Mesenchymal stem cell (in vitro differentiated cells and primary cell): ENCODE measurements around the gene PMF1.

Experiments
- DNase-seq: peaks from one replicate; pipeline ENCODE4 v3.0.0-alpha.2; 2013
- H2AFZ ChIP-seq: one replicate; pipeline ENCODE4 v1.6.1; 2013; ENCODE audit warnings: low read depth, mild to moderate bottlenecking, control low read depth, inconsistent platforms, low read length, moderate library complexity
- H2AK5ac ChIP-seq: 2 replicates; pipeline ENCODE4 v1.6.1; 2013; ENCODE audit warnings: low read length, moderate library complexity, mild to moderate bottlenecking, inconsistent platforms; ENCODE audit not compliant: severe bottlenecking
- H2BK120ac ChIP-seq: one replicate; pipeline ENCODE4 v1.6.1; 2013; ENCODE audit warnings: low read depth, mild to moderate bottlenecking, inconsistent platforms, low read length, moderate library complexity
- H2BK12ac ChIP-seq, 2 experiments: one replicate each; pipeline ENCODE4 v1.6.1; 2013; ENCODE audit warnings: inconsistent platforms in 2 of 2, low read length in 2 of 2, mild to moderate bottlenecking in 2 of 2, moderate library complexity in 2 of 2, control low read depth in 1 of 2
- H2BK15ac ChIP-seq: one replicate; pipeline ENCODE4 v1.6.1; 2013; ENCODE audit warnings: mild to moderate bottlenecking, low read depth, inconsistent platforms; ENCODE audit not compliant: poor library complexity, severe bottlenecking
- H2BK5ac ChIP-seq: 2 replicates; pipeline ENCODE4 v1.6.1; 2013; ENCODE audit warnings: low read depth, mild to moderate bottlenecking, low read length, control low read depth, inconsistent platforms; ENCODE audit not compliant: poor library complexity, severe bottlenecking
- H3K14ac ChIP-seq, 2 experiments: one replicate each; pipeline ENCODE4 v1.6.1; 2013; ENCODE audit warnings: inconsistent platforms in 2 of 2, low read length in 2 of 2, control low read depth in 1 of 2, mild to moderate bottlenecking in 1 of 2, moderate library complexity in 1 of 2
- H3K18ac ChIP-seq, 2 experiments: one replicate each; pipeline ENCODE4 v1.6.1; 2013; ENCODE audit warnings: inconsistent platforms in 2 of 2, low read length in 2 of 2, control low read depth in 1 of 2, low read depth in 1 of 2, mild to moderate bottlenecking in 1 of 2
- H3K23ac ChIP-seq, 2 experiments: one replicate each; pipeline ENCODE4 v1.6.1; 2013; ENCODE audit warnings: inconsistent platforms in 2 of 2, low read length in 2 of 2, mild to moderate bottlenecking in 2 of 2, moderate library complexity in 2 of 2, control low read depth in 1 of 2
- H3K27ac ChIP-seq: 2 replicates; pipeline ENCODE4 v1.5.1; 2013; ENCODE audit warnings: mild to moderate bottlenecking, moderate library complexity, low read length, control low read depth, inconsistent platforms; ENCODE audit not compliant: poor library complexity, severe bottlenecking
- H3K27me3 ChIP-seq, 2 experiments: 2 replicates each; pipeline versions ENCODE4 v1.6.1 to v1.7.0; 2013; ENCODE audit warnings: low read length in 2 of 2, mild to moderate bottlenecking in 2 of 2, moderate library complexity in 2 of 2, control low read depth in 1 of 2, inconsistent platforms in 1 of 2; ENCODE audit not compliant: control insufficient read depth in 1 of 2, insufficient read depth in 1 of 2
- H3K36me3 ChIP-seq, 2 experiments: 2 replicates each; pipeline versions ENCODE4 v1.6.1 to v1.7.0; 2013; ENCODE audit warnings: low read length in 2 of 2, control low read depth in 1 of 2, inconsistent platforms in 1 of 2, low read depth in 1 of 2, mild to moderate bottlenecking in 1 of 2; ENCODE audit not compliant: insufficient read depth in 2 of 2, control insufficient read depth in 1 of 2
- H3K4ac ChIP-seq, 2 experiments: one replicate each; pipeline ENCODE4 v1.6.1; 2013; ENCODE audit warnings: inconsistent platforms in 2 of 2, low read length in 2 of 2, mild to moderate bottlenecking in 2 of 2, moderate library complexity in 2 of 2, control low read depth in 1 of 2, low read depth in 1 of 2
- H3K4me1 ChIP-seq: 2 replicates; pipeline ENCODE4 v1.6.1; 2013; ENCODE audit warnings: low read depth, low read length, control low read depth; ENCODE audit not compliant: control insufficient read depth, insufficient read depth
- H3K4me2 ChIP-seq: 2 replicates; pipeline ENCODE4 v1.6.1; 2013; ENCODE audit warnings: low read length, mild to moderate bottlenecking, inconsistent platforms; ENCODE audit not compliant: poor library complexity, severe bottlenecking
- H3K4me3 ChIP-seq, 2 experiments: 2 replicates each; pipeline versions ENCODE4 v1.5.1 to v1.7.0; 2013; ENCODE audit warnings: low read length in 2 of 2, mild to moderate bottlenecking in 2 of 2, control low read depth in 1 of 2, low read depth in 1 of 2; ENCODE audit not compliant: insufficient read depth in 1 of 2
- H3K79me1 ChIP-seq: replicated peaks from 2 replicates; pipeline ENCODE4 v1.6.1; 2013; ENCODE audit warnings: mild to moderate bottlenecking, control low read depth, low read length, inconsistent platforms; ENCODE audit not compliant: poor library complexity, severe bottlenecking
- H3K9ac ChIP-seq: 2 replicates; pipeline ENCODE4 v1.7.0; 2013; ENCODE audit warnings: mild to moderate bottlenecking, low read length, moderate library complexity
- H3K9me3 ChIP-seq: 2 replicates; pipeline ENCODE4 v1.7.0; 2013; ENCODE audit warnings: mild to moderate bottlenecking, low read length; ENCODE audit not compliant: control insufficient read depth
- H4K8ac ChIP-seq: one replicate; pipeline ENCODE4 v1.6.1; 2013; ENCODE audit warnings: inconsistent platforms, mild to moderate bottlenecking, low read length, moderate library complexity
- H4K91ac ChIP-seq: one replicate; pipeline ENCODE4 v1.6.1; 2013; ENCODE audit warnings: mild to moderate bottlenecking, low read length, inconsistent platforms
- WGBS: methylation state at CpG from one replicate; pipeline ENCODE4 v1.1.7; 2013; ENCODE audit warnings: mixed read lengths; 5-methylcytosine and 5-hydroxymethylcytosine counted together

PMF1 gene

DNA sequence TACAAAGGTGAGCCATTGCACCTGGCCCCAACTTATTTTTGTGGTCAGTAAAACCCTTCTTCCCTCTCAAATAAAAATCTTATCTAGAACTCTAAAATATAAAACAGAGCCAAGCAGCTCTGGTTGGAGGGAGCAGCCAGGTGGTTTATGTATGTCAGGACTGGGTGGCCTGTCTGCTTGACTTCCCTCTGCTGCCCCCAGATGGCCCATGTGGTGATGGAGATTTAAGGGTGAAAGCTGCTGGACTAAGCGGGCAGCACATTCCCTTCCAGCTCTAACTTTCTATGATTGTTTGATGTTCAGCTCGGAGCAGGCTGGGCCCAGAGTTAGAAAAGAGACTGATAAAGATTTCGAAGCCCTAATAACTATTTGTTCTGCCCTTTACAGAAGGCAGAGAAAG lies 47.0 kb downstream of the PMF1 start:
- Histone ChIP-seq H3K4ac (no peak overlapping the region), H3K18ac (no peak overlapping the region), H3K23ac (no peak overlapping the region), H3K14ac (no peak overlapping the region), H4K8ac (no peak overlapping the region), H3K4me3 (no peak overlapping the region), H3K36me3 (peaks cover 81 to 84% of the 10 kb centered on the region in 2 experiments), H3K4me1 (no peaks in the 10 kb centered on the region), H2AK5ac (no peak overlapping the region), H3K9me3 (no peaks in the 10 kb centered on the region), H3K9ac (no peak overlapping the region), H3K27me3 (no peaks in the 10 kb centered on the region), H2BK15ac (no peak overlapping the region), H3K27ac (no peak overlapping the region), H3K79me1 (peaks cover 32% of the 10 kb centered on the region), H2BK12ac (no peak overlapping the region), H2BK5ac (no peak overlapping the region), H2AFZ (no peak overlapping the region), H4K91ac (no peak overlapping the region), H2BK120ac (no peak overlapping the region), H3K4me2 (no peak overlapping the region)
- WGBS = 86% methylated on average over 1 of the region's 3 CpGs
- DNase-seq = peak; percentile 32

DNA sequence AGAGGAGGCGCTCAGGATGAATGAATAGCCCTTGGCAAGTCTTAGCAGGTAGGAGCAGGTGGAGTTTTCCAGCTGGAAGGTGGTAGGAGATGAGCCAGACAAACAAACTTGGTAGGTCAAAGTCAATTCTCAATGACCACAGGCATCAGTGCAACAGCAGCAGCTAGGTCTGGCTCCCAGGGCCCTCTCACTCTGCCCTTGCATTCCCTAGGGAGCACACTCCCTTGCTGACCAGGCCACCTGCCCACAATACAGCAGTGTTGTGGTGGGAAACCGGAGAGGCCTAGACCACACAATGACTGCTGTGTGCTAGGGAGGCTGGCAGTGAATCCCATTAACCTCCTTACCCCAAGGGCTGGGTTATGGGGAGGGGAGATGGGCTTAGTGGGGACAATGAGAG lies 48.1 kb downstream of the PMF1 start:
- Histone ChIP-seq H3K9ac (no peak overlapping the region), H3K14ac (no peak overlapping the region), H3K27ac (no peak overlapping the region), H2AFZ (no peak overlapping the region), H3K27me3 (no peaks in the 10 kb centered on the region), H2BK120ac (no peak overlapping the region), H4K91ac (no peak overlapping the region), H2BK5ac (no peak overlapping the region), H3K79me1 (peaks cover 37% of the 10 kb centered on the region), H3K4ac (no peak overlapping the region), H3K36me3 (peaks cover 85 to 88% of the 10 kb centered on the region in 2 experiments), H2AK5ac (no peak overlapping the region), H2BK15ac (no peak overlapping the region), H3K4me1 (no peaks in the 10 kb centered on the region), H3K4me3 (no peak overlapping the region), H4K8ac (no peak overlapping the region), H3K9me3 (no peaks in the 10 kb centered on the region), H3K4me2 (no peak overlapping the region), H2BK12ac (no peak overlapping the region), H3K18ac (no peak overlapping the region), H3K23ac (no peak overlapping the region)
- no peak for DNase-seq
- WGBS = 100% methylated on average over 2 of the region's 2 CpGs

DNA sequence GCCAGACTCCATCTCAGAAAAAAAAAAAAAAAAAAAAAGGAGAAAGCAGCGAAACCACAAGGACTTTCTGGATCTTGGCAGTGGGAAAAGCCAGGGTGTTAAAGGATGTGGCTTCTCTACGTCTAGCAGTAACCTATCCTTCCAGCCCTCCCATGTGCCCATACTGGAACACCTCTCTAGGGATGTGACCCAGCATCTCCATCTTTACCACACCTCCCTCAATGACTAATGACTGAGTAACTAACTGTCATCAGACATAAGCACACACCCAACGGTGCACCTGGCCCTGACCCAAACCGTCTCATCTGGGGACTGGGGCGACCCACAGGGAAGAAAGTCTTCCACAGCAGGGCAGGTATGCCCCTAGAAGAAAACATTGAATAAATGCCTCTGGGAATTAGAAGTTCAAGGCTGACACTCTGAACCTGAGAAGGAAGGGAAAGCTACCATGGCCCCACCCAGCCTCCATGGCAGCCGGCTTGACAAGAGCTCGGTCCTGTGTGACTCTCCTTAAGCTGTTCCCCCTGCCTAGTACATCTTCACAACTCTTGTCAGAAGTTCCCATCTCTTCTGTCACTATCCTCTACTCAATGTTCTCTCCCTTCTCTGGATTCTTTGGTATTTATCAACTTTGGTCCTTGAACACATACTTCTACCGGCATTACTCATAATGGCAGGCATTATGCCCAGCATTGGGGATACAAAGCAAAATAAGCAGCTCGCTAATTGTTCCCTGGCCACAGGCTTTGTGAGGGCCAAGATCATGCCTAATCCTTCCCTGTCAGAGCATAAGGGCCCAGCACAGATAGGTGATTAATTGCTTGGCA lies 49.9 kb downstream of the PMF1 start:
- no peak overlapping the region for H3K27ac ChIP-seq
- no peak overlapping the region for H4K91ac ChIP-seq
- no peak overlapping the region for H2AFZ ChIP-seq
- no peak for DNase-seq
- no peaks in the 10 kb centered on the region for H3K4me1 ChIP-seq
- H3K14ac ChIP-seq = no peak overlapping the region
- H3K27me3 ChIP-seq = no peaks in the 10 kb centered on the region
- no peak overlapping the region for H2BK15ac ChIP-seq
- H2BK120ac ChIP-seq = no peak overlapping the region
- H3K18ac ChIP-seq = no peak overlapping the region
- no peak overlapping the region for H3K4me2 ChIP-seq
- H2BK5ac ChIP-seq = no peak overlapping the region
- no peak overlapping the region for H2BK12ac ChIP-seq
- no peak overlapping the region for H3K4ac ChIP-seq
- WGBS = 81% methylated on average over 9 of the region's 9 CpGs
- peak overlapping the region; percentile 38 for H3K9ac ChIP-seq
- H3K9me3 ChIP-seq = no peaks in the 10 kb centered on the region
- no peak overlapping the region for H4K8ac ChIP-seq
- peaks cover 37% of the 10 kb centered on the region for H3K79me1 ChIP-seq
- no peak overlapping the region for H2AK5ac ChIP-seq
- peak overlapping the region in 1 of 2 experiments; percentile 21 for H3K4me3 ChIP-seq
- H3K23ac ChIP-seq = no peak overlapping the region
- H3K36me3 ChIP-seq = peaks cover 86 to 89% of the 10 kb centered on the region in 2 experiments

DNA sequence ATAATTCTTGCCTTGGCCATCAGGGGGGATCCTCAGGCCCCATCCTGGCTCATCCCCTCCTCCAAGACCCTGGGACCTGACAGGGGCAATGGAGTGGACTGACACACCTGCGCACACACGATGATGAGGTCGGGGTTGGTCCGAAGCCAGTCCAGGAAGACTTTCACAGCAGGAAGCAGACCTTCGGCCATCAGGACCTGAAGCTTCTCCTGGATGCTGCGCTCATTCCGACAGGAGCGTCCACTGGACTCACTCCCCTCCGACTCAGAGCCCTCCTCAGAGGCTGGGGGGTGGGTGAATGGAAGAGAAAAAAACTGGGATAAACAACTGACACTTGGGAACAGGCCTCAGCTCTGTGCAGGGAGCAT lies 50.5 kb downstream of the PMF1 start:
- Histone ChIP-seq H2AK5ac (no peak overlapping the region), H3K79me1 (peaks cover 31% of the 10 kb centered on the region), H3K36me3 (peaks cover 86 to 89% of the 10 kb centered on the region in 2 experiments), H3K4me3 (no peak overlapping the region), H2BK5ac (no peak overlapping the region), H3K9ac (peak overlapping the region; percentile 12), H4K91ac (no peak overlapping the region), H3K23ac (no peak overlapping the region), H3K4me2 (no peak overlapping the region), H2BK120ac (no peak overlapping the region), H3K4ac (no peak overlapping the region), H3K27ac (no peak overlapping the region), H3K27me3 (no peaks in the 10 kb centered on the region), H3K18ac (no peak overlapping the region), H4K8ac (no peak overlapping the region), H3K9me3 (no peaks in the 10 kb centered on the region), H2BK15ac (no peak overlapping the region), H2BK12ac (no peak overlapping the region), H3K4me1 (no peaks in the 10 kb centered on the region), H2AFZ (no peak overlapping the region), H3K14ac (no peak overlapping the region)
- DNase-seq = no peak
- 93% methylated on average over 9 of the region's 9 CpGs for WGBS
